OCI-LY1 (cell line): ENCODE measurements around the gene TNNT1.

Source experiments
- CTCF ChIP-seq: fragments of 200-600 bp; sonication (generic), shearing (Covaris generic); IDR thresholded peaks from 2 replicates; pipeline ENCODE4 v1.5.1; 2017; ENCODE audit warnings: mild to moderate bottlenecking, antibody characterized with exemption, low read length, moderate library complexity, mixed read lengths
- EZH2 ChIP-seq: fragments of 200-600 bp; sonication (generic), shearing (Covaris generic); IDR thresholded peaks from 2 replicates; pipeline ENCODE4 v1.8.0; 2017; ENCODE audit warnings: borderline replicate concordance, mixed run types, mild to moderate bottlenecking, antibody characterized with exemption, low read length, moderate library complexity, mixed read lengths

GRCh38 chr19:55173714-55174409 lies 24.9 kb upstream of the TNNT1 start:
- no peak for TF ChIP-seq CTCF
- TF ChIP-seq EZH2, result no peak
